ENCODE data around the gene SDHAF2.
"Not testable (repeated sequence)": the region's sequence is repeated elsewhere in the genome, so short reads cannot be mapped to it uniquely, and the experiment has no call there.

The SDHAF2 gene

DNA sequence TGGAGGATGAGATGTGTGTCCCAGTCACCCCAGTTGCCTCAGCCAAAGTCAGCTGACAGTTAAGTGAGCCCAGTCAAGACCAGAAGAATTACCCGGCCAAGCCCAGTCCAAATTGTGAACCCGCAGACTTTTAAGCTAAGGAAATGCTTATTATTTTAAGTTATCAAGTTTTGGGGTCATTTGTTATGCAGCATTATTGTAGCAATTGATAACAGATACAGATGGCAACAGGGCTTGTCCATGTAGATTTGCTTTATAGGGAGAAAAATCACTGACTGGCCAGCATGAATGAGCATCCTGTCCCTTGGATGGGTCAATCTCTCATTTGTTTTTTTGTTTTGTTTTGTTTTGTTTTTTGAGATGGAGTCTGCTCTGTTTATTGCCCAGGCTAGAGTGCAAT lies 22.9 kb downstream of the SDHAF2 start:
- POLR2A ChIA-PET, result no interaction called here
- TF ChIP-seq, protein P1, sequence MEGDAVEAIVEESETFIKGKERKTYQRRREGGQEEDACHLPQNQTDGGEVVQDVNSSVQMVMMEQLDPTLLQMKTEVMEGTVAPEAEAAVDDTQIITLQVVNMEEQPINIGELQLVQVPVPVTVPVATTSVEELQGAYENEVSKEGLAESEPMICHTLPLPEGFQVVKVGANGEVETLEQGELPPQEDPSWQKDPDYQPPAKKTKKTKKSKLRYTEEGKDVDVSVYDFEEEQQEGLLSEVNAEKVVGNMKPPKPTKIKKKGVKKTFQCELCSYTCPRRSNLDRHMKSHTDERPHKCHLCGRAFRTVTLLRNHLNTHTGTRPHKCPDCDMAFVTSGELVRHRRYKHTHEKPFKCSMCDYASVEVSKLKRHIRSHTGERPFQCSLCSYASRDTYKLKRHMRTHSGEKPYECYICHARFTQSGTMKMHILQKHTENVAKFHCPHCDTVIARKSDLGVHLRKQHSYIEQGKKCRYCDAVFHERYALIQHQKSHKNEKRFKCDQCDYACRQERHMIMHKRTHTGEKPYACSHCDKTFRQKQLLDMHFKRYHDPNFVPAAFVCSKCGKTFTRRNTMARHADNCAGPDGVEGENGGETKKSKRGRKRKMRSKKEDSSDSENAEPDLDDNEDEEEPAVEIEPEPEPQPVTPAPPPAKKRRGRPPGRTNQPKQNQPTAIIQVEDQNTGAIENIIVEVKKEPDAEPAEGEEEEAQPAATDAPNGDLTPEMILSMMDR (IDR thresholded peaks at IDR 0.05; ENCODE audit: control extremely low read depth, extremely low read depth, low read depth, missing control alignments), result no peak
- CTCF ChIA-PET, result interaction anchor here (0.7 to 2.4 kb wide), 6 partner anchors 17 to 81 kb away, joined by 3 to 13 read pairs (median 3); no protein-coding TSS in a partner anchor
- DNase-seq (ENCODE audit: extremely low spot score), result no peak

DNA sequence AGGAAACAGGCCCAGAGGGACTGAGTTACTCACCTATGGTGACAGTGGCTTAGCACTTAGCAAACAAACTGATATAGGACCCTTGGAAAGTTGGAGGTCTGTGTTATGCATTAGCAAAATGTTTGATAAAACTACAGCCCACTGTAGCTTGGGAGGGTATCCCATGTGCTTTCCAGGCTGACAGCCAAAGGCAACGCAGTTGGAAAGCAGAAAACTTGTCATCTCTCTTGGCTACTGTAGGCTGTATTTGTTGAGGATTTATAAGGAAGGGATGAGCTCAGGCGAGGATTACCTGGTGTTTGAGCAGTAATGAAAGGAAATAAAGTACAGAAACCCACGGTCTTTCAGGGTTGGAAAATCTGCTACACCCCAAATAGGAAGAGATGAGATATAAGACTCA lies 23.8 kb downstream of the SDHAF2 start:
- DNase-seq (ENCODE audit: extremely low spot score), result no peak
- TF ChIP-seq, protein P1 (IDR thresholded peaks at IDR 0.05; ENCODE audit: control extremely low read depth, extremely low read depth, low read depth, missing control alignments), result no peak
- CTCF ChIA-PET, result interaction anchor here (1.2 to 5.1 kb wide), 3 partner anchors 7 to 63 kb away, joined by 7 to 41 read pairs (median 7); no protein-coding TSS in a partner anchor
- POLR2A ChIA-PET, result no interaction called here

GRCh38 chr11:61454520-61454919 lies 24.6 kb downstream of the SDHAF2 start:
- ChIA-PET CTCF (interaction anchor here (1.0 to 5.1 kb wide), 5 partner anchors 8 to 77 kb away, joined by 3 to 41 read pairs (median 7); no protein-coding TSS in a partner anchor), POLR2A (no interaction called here)
- DNase-seq (ENCODE audit: extremely low spot score), result no peak
- TF ChIP-seq, protein P1 (IDR thresholded peaks at IDR 0.05; ENCODE audit: control extremely low read depth, extremely low read depth, low read depth, missing control alignments), result no peak

- TF ChIP-seq, protein P1 (IDR thresholded peaks at IDR 0.05; ENCODE audit: control extremely low read depth, extremely low read depth, low read depth, missing control alignments), result no peak
- ChIA-PET CTCF (interaction anchor here (5.4 kb wide), 1 partner anchor 14 kb away, joined by 24 read pairs; no protein-coding TSS in a partner anchor), POLR2A (interaction anchor here (0.6 kb wide), 1 partner anchor 104 kb away, joined by 5 read pairs; no protein-coding TSS in a partner anchor)
- no peak for DNase-seq (ENCODE audit: extremely low spot score)
Measured at GRCh38 chr11:61460474-61460881, 30.6 kb downstream of the SDHAF2 start.

DNA sequence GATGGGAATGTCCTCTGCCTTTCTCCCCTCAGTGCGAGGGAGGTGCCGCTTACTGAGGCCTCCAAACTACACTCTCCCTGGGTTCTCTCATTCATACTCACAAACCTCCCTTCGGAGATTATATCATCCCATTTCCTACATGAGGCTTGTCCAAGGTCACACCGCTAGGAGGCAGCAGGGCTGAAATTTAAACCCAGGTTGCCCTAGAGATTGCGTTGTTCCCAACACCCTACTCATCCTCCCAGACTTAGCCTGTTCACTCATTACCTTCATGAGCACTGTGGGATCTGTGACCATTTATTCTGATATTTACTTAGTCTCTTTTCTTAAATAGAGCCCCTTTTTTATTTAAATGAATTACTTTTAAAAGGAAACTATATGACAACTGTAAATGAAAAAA lies 31.1 kb downstream of the SDHAF2 start:
- DNase-seq (ENCODE audit: extremely low spot score), result no peak
- CTCF ChIA-PET, result interaction anchor here (5.4 kb wide), 1 partner anchor 14 kb away, joined by 24 read pairs; no protein-coding TSS in a partner anchor
- TF ChIP-seq, protein P1 (IDR thresholded peaks at IDR 0.05; ENCODE audit: control extremely low read depth, extremely low read depth, low read depth, missing control alignments), result no peak
- POLR2A ChIA-PET, result no interaction called here

DNA sequence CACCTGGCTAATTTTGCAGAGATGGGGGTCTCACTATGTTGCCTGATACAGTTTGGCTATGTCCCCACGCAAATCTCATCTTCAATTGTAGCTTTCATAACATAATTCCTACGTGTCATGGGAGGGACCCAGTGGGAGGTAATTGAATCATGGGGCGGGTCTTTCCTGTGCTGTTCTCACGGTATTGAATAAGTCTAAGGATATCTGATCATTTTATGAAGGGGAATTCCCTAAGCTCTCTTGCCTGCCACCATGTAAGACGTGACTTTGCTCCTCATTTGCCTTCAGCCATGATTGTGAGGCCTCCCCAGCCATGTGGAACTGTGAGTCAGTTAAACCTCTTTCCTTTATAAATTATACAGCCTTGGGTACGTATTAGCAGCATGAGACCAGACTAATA lies 37.7 kb downstream of the SDHAF2 start:
- CTCF ChIA-PET, result interaction anchor here (3.4 kb wide), 1 partner anchor 9 kb away, joined by 12 read pairs; no protein-coding TSS in a partner anchor
- POLR2A ChIA-PET; DNase-seq (ENCODE audit: extremely low spot score): not testable (repeated sequence)

DNA sequence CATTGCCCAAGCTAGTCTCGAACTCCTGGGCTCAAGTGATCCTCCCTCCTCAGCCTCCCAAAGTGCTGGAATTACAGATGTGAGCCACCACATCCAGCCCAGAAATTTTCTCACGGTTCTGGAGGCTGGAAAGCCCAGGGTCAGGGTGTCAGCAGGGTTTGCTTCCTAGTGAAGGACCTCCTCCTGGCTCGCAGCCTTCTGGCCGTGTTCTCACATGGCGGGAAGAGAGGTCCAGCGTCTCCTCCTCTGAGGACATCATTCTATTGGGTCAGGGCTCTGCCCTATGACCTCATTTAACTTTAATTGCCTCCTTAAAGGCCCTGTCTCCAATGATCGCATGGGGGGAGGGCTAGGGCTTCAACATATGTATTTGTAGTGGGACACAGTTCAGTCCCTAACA lies 38.1 kb downstream of the SDHAF2 start:
- TF ChIP-seq, protein P1 (IDR thresholded peaks at IDR 0.05; ENCODE audit: control extremely low read depth, extremely low read depth, low read depth, missing control alignments), result no peak
- no peak for DNase-seq (ENCODE audit: extremely low spot score)
- ChIA-PET POLR2A (no interaction called here), CTCF (interaction anchor here (0.7 to 3.4 kb wide), 4 partner anchors 9 to 64 kb away, joined by 3 to 12 read pairs (median 7); no protein-coding TSS in a partner anchor)

All from GM10248 (cell line).